PFSK-1 (cell line): ENCODE results near the gene PKP2.

Experiments
- FOXP2 ChIP-seq: optimal IDR thresholded peaks from 2 replicates; pipeline ENCODE3; 2011; ENCODE audit warnings: borderline replicate concordance, control low read depth, inconsistent platforms; ENCODE audit not compliant: insufficient read depth; ENCODE audit errors: extremely low read length, extremely low read depth
- POLR2AphosphoS5 ChIP-seq: IDR thresholded peaks from 2 replicates; pipeline ENCODE4 v1.6.1; 2012; ENCODE audit warnings: low read depth, mild to moderate bottlenecking, control low read depth, low read length, moderate library complexity
- REST ChIP-seq, 2 experiments: IDR thresholded peaks; 2 replicates each; pipeline versions ENCODE4 v1.6.1 to v1.8.0; 2011 to 2012; ENCODE audit warnings: low read depth in 2 of 2, low read length in 2 of 2, control low read depth in 1 of 2, inconsistent platforms in 1 of 2, mild to moderate bottlenecking in 1 of 2, moderate library complexity in 1 of 2; ENCODE audit not compliant: insufficient read depth in 1 of 2
- SIN3A ChIP-seq: IDR thresholded peaks from 2 replicates; pipeline ENCODE4 v1.6.1; 2012; ENCODE audit warnings: mild to moderate bottlenecking, low read length, moderate library complexity, borderline replicate concordance; ENCODE audit not compliant: insufficient read depth
- TAF1 ChIP-seq: IDR thresholded peaks from 2 replicates; pipeline ENCODE4 v1.6.1; 2012; ENCODE audit warnings: low read length, control low read depth, borderline replicate concordance; ENCODE audit not compliant: insufficient read depth

PKP2 gene

DNA sequence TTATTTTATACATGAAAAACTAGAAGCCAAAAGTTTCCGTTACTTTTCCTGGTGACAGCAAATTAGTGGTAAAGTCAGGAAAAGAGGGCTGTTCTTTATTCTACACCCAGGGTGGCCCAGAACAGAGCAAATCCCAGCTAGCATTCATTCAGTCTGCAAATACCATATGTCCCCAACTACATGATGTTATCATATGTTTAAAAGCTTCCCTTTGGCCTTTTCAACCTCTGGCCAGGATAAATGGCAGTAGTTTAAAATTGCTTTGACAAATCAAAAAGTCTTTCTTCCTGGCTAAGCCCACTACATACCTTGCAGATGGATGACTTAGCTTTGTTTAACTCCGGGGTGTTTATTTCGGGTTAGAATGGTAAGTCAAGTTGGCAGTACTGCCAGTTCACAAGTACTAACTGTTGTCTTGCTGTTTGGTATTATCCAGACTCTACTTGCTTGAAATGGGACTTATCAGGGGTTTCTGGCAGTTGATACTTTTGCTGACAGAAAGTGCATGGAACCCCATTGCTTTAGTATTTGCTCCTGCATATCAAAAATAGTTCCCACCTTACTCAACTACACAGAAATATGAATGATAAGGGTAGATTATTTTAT is 69.7 kb downstream of the PKP2 start:
- TF ChIP-seq FOXP2 (no peak), POLR2AphosphoS5 (no peak), SIN3A (no peak), TAF1 (no peak), REST (IDR thresholded peaks at IDR 0.05; ENCODE audit: insufficient read depth in 1 of 2, low read depth in 2 of 2, low read length in 2 of 2) (no peak)

DNA sequence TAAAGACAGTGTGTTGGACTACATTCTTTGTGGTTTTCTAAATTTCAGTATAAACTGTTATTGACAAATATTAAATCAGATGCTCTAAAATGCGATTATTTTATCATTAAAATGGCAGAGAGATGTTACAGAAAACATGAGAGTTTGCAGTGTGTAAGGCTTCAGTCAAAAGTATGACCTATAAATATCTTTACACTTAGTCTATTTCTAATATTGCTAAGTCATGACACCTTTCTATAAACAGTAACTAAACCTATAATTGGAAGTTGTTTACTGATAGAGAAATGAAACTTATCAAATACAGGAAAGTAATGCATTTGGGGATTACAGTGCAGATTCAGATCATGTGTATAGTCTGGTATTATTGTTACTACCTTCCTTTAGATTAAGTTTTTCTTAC is 72.0 kb downstream of the PKP2 start:
- TF ChIP-seq FOXP2: no peak
- TF ChIP-seq POLR2AphosphoS5: no peak
- TF ChIP-seq TAF1: no peak
- TF ChIP-seq REST (IDR thresholded peaks at IDR 0.05; ENCODE audit: insufficient read depth in 1 of 2, low read depth in 2 of 2, low read length in 2 of 2): no peak
- TF ChIP-seq SIN3A: no peak

DNA sequence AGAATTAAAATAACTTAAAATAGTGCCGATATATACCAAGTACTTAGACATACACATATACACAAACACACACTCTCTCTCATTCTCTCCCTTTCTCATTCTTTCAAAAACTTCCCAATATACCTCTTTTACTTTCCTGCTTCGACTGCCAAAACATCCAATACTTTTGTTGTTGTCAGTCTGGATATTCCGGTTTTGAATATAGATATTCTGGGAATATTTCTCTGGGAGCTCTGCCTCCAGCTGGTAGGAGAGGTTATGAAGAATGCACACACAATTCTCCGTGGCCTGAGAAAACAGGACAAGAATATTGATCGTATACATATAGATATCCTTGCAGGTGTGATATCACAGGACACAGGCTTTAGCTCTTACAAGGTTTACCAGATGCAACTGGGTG is 74.2 kb downstream of the PKP2 start:
- TF ChIP-seq FOXP2: no peak
- TF ChIP-seq REST (IDR thresholded peaks at IDR 0.05; ENCODE audit: insufficient read depth in 1 of 2, low read depth in 2 of 2, low read length in 2 of 2): no peak
- no peak for TF ChIP-seq TAF1
- no peak for TF ChIP-seq POLR2AphosphoS5
- no peak for TF ChIP-seq SIN3A

- TF ChIP-seq POLR2AphosphoS5 (no peak), REST (IDR thresholded peaks at IDR 0.05; ENCODE audit: insufficient read depth in 1 of 2, low read depth in 2 of 2, low read length in 2 of 2) (no peak), SIN3A (no peak), FOXP2 (no peak), TAF1 (no peak)
Observed at GRCh38 chr12:32821710-32822109, 74.9 kb downstream of the PKP2 start.
